ENCODE data around the gene MAST4. TPM values are rescaled to one million over a fixed set of nuclear protein-coding genes. Genes with fewer than 3 reads are reported as not detected.

Gene MAST4
- total and polyA plus RNA-seq, 2 donors (not counting 1 experiment from before 2014, with no cell fraction given) = 2.5 to 57.1 TPM

GRCh38 chr5:66952153-66952552 is 356.0 kb downstream of the MAST4 start:
- Histone ChIP-seq H3K9me3 (ENCODE audit: control extremely low read depth in 1 of 3, control insufficient read depth in 2 of 3, insufficient read depth in 1 of 3, low read length in 2 of 3) (no peaks in the 10 kb centered on the region), H3K79me2 (ENCODE audit: control insufficient read depth, insufficient read depth, low read length) (no peaks in the 10 kb centered on the region), H3K4me3 (ENCODE audit: control extremely low read depth in 1 of 5, extremely low read depth in 1 of 5, insufficient read depth in 1 of 5, low read depth in 2 of 5, low read length in 4 of 5) (no peak overlapping the region), H3K9ac (ENCODE audit: low read length) (no peak overlapping the region), H4K20me1 (ENCODE audit: control insufficient read depth, insufficient read depth, low read length, poor library complexity, severe bottlenecking) (no peaks in the 10 kb centered on the region), H2AFZ (ENCODE audit: insufficient read depth, low read depth, low read length, poor library complexity, severe bottlenecking) (no peak overlapping the region), H3K27me3 (replicated peaks in 1 of 4; ENCODE audit: control extremely low read depth in 1 of 4, control insufficient read depth in 3 of 4, insufficient read depth in 4 of 4, low read length in 3 of 4) (no peaks in the 10 kb centered on the region), H3K27ac (ENCODE audit: low read length in 2 of 2) (no peak overlapping the region), H3K4me1 (ENCODE audit: control insufficient read depth in 2 of 2, insufficient read depth in 2 of 2, low read length in 2 of 2) (no peaks in the 10 kb centered on the region), H3K4me2 (replicated peaks; ENCODE audit: low read depth, low read length, poor library complexity, severe bottlenecking) (no peak overlapping the region), H3K36me3 (replicated peaks in 1 of 2; ENCODE audit: control extremely low read depth in 1 of 2, control insufficient read depth in 1 of 2, extremely low read depth in 1 of 2, insufficient read depth in 2 of 2, low read length in 1 of 2) (no peaks in the 10 kb centered on the region)
- CTCF ChIA-PET = interaction anchor here (0.7 kb wide), 1 partner anchor 134 kb away, joined by 6 read pairs; no protein-coding TSS in a partner anchor
- Mint-ChIP-seq H3K27ac (no peak overlapping the region), H3K4me3 (no peak overlapping the region), H3K9me3 (ENCODE audit: insufficient read depth) (no peaks in the 10 kb centered on the region), H3K4me1 (no peaks in the 10 kb centered on the region), H3K27me3 (peaks cover 13% of the 10 kb centered on the region)
- no peak for DNase-seq
- POLR2A ChIA-PET = no interaction called here
- WGBS (ENCODE audit: insufficient coverage) = 88% methylated on average over 1 of the region's 1 CpG
- no peak for TF ChIP-seq CTCF (IDR thresholded peaks at IDR 0.05)
- TF ChIP-seq EZH2 (IDR thresholded peaks at IDR 0.05; ENCODE audit: borderline replicate concordance, insufficient read depth, low read depth, low read length, poor library complexity, severe bottlenecking) = no peak
- intact Hi-C loops (cut with micrococcal nuclease) = no loop called here
- ATAC-seq (ENCODE audit: low read depth) = no peak

- ATAC-seq (ENCODE audit: low read depth) (no peak), DNase-seq (no peak)
- Mint-ChIP-seq H3K4me3 (no peak overlapping the region), H3K27ac (no peak overlapping the region), H3K27me3 (peaks cover 13% of the 10 kb centered on the region), H3K9me3 (ENCODE audit: insufficient read depth) (no peaks in the 10 kb centered on the region), H3K4me1 (no peaks in the 10 kb centered on the region)
- H3K36me3 ChIP-seq (replicated peaks in 1 of 2; ENCODE audit: control extremely low read depth in 1 of 2, control insufficient read depth in 1 of 2, extremely low read depth in 1 of 2, insufficient read depth in 2 of 2, low read length in 1 of 2) = no peaks in the 10 kb centered on the region
- no peak overlapping the region for H3K4me3 ChIP-seq (ENCODE audit: control extremely low read depth in 1 of 5, extremely low read depth in 1 of 5, insufficient read depth in 1 of 5, low read depth in 2 of 5, low read length in 4 of 5)
- no peak overlapping the region for H3K4me2 ChIP-seq (replicated peaks; ENCODE audit: low read depth, low read length, poor library complexity, severe bottlenecking)
- no peaks in the 10 kb centered on the region for H3K9me3 ChIP-seq (ENCODE audit: control extremely low read depth in 1 of 3, control insufficient read depth in 2 of 3, insufficient read depth in 1 of 3, low read length in 2 of 3)
- no peak overlapping the region for H2AFZ ChIP-seq (ENCODE audit: insufficient read depth, low read depth, low read length, poor library complexity, severe bottlenecking)
- H3K27ac ChIP-seq (ENCODE audit: low read length in 2 of 2) = no peak overlapping the region
- no peaks in the 10 kb centered on the region for H3K79me2 ChIP-seq (ENCODE audit: control insufficient read depth, insufficient read depth, low read length)
- ChIA-PET CTCF (no interaction called here), POLR2A (no interaction called here)
- TF ChIP-seq CTCF (IDR thresholded peaks at IDR 0.05) (no peak), EZH2 (IDR thresholded peaks at IDR 0.05; ENCODE audit: borderline replicate concordance, insufficient read depth, low read depth, low read length, poor library complexity, severe bottlenecking) (no peak)
- no CpG with 5 or more reads among the region's 4 CpGs for WGBS (ENCODE audit: insufficient coverage)
- H3K9ac ChIP-seq (ENCODE audit: low read length) = no peak overlapping the region
- H3K4me1 ChIP-seq (ENCODE audit: control insufficient read depth in 2 of 2, insufficient read depth in 2 of 2, low read length in 2 of 2) = no peaks in the 10 kb centered on the region
- no peaks in the 10 kb centered on the region for H4K20me1 ChIP-seq (ENCODE audit: control insufficient read depth, insufficient read depth, low read length, poor library complexity, severe bottlenecking)
- peaks cover 0 to 3% (median 0%) of the 10 kb centered on the region in 4 experiments for H3K27me3 ChIP-seq (replicated peaks in 1 of 4; ENCODE audit: control extremely low read depth in 1 of 4, control insufficient read depth in 3 of 4, insufficient read depth in 4 of 4, low read length in 3 of 4)
- intact Hi-C loops (cut with micrococcal nuclease) = no loop called here
Observed at GRCh38 chr5:66956439-66956838, 360.2 kb downstream of the MAST4 start.

Measured in B cell (primary cell).